GM21723 (cell line): ENCODE measurements around the gene SPINK6.

Experiments
- ATAC-seq: cut with Tn5 transposase; IDR thresholded peaks from one replicate; pipeline ENCODE4 v1.9.1; 2021; ENCODE audit warnings: mild to moderate bottlenecking, moderate library complexity; ENCODE audit not compliant: unreplicated experiment

The SPINK6 gene

DNA sequence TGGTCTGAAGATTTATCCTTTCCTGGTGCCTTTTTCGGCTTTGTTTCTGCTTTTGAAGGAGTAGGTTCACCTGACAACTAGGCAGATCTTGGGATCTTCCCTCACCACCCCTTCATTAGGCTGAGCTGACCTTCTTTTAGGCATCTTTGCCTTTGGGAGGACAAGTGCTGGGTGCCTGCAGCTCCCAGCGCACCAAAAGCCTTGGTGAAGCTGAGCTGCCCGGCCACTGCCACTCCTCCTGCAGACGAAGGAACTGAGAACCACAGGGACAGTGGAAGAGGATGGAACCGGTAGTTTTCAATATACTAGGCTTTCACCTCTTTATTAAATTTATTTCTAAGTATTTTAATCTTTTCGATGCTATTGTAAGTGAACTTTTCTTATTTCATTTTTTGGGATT lies 18.7 kb downstream of the SPINK6 start:
- ATAC-seq, result no peak

DNA sequence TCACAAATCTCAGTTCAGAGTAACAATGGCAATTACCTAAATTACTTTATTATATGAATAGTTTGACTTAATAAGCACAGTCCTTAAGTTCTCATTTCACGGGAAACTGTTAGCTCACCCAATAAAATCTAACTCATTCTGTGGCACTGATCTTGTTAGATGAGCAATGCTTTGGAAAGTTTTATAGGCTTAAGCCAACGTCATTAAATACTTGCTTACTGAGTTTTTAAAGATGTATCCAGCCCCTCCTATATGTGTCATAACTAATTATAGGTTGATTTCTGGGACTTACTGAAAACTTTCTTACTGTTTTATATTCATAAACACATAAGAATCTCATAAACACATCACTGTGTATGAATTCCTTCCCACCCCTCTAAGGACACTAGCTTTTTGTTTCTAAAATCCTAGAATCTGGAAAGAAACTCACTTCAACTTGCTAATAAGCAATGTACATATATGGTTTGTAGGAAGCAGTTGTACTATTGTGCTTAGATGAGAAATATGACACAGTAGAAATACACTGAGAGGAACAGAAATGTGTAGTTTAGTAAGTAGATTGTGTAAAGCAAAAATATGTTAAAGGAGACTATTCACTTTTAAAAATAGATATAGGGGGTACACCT lies 21.4 kb downstream of the SPINK6 start:
- no peak for ATAC-seq

DNA sequence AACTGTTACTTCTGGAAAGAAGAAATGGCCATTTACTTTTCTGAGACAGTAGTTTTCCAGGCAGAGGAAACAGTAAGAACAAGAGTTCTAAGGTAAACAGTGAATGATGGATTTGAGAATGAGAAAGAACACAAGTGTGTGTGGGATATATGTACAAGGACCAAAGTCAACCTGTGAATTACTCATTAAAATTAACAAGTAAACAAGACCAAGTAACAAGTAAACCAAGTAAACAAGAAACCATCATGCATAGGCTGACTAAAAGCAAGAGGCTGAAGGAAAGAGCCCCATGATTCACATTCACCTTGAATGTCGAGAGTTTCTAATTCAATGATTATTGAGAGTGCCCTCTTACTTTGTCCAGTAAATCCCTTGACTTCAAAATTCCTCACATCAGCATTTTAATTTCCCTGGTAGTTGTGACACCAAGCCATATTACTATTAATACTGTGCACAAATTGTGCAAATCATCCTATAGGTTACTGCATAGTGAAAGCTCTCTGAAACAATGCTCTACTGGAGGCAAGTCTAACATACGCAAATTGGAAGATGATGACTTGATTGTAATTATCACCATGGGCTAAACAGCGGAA lies 25.6 kb downstream of the SPINK6 start:
- no peak for ATAC-seq

DNA sequence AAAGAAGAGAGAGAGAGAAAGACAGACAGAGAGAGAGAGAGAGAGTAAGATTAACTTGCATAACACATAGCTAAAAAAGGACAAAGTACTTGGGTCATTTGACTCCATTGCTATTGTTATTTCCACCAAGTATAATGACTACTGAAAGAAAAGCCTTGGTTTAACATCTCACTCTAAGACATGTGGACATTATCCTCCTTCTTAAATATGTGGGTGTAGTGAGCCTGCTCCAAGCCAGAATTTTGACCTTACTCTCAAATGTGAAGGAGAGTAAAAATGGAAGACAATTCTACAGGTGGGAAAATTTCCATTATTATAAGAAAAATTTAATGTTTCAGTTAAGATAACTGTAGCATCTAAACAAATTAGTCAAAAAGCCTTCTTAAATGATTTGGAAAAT lies 27.0 kb downstream of the SPINK6 start:
- no peak for ATAC-seq

DNA sequence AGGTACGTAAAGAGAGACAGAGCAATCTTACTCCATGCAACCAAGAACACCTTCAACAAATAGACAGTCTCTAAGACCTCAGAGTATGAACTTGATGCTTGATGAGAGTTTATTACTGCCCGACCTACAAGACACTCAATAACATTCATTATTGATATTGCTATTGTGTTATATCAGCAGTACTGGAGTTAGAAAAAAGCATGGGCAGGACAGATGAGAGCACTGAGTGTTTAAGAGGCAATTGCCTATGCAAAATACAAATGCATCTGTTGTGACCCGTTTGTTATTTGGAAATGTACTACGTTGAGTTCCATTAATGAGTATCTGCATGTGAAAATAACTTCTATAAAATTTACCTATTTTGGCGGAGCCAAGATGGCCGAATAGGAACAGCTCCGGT lies 27.4 kb downstream of the SPINK6 start:
- no peak for ATAC-seq

DNA sequence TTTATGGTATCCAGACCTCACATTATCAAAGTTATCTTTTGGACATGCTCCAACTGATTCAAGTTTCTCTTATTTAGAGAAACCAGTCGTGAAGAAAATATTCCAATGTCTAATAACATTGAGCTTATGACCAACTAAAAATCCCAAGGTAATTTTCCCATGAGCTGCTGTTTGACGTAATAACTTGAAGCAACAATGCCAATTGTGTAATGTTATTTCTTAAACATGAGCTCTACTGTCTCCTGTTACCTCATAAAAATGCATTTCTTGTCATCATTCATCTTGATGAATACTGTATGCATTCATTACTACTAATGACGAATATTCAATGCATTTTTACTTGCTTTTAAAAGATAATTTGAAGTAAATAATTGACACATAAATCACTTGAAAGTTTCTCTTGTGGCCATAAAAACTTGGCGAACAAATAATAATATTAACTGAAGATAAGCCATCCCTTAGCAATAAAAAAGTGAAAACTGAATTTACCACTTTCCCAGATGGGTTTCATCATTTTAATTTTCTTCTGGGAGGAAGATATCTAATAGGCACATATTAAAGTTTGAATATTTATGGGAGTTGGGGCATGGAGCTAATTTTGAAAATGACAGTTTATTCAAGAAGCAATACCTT lies 35.1 kb downstream of the SPINK6 start:
- no peak for ATAC-seq

DNA sequence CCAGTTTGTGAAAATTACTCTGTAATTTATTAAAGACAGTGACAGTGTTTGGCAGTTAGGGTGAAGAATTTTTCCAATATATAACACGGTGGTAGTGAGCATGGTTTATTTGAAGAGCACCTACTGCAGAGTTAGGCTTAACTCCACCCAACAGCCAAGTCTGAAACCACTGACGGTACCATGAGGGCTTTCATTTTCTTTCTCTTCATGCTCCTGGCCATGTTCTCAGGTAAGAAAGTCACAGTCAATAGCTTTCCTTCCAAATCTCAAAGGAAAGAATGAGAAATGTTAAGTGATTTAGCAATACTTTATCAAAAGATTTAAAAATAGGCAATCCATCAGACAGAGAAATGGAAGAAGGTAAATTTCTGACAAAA lies 35.6 kb downstream of the SPINK6 start, which contains the start of gene MARCOL:
MARCOL (plus strand) TSS at position 108 of the 377 bp plus-strand sequence; CDS start at position 181, 73 bp downstream.
- ATAC-seq, result no peak

DNA sequence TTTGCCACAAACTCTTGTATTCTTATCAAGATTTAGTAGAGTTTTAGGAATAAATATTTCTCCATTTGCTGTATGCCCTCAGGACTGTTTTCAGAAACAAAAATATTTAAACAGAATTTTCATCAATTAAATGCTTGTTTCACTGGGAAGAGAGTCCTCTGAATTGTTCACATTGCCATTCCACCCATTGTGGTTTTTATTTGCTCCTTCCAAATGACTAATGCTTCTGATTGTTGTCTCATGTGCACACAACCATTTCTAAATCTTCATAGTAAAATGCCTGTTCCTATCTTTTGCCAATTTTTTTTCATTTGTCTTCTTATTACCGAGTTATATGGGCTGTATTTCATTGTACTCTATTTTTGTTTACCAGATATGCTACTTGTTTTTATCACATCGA lies 46.1 kb downstream of the SPINK6 start:
- no peak for ATAC-seq

DNA sequence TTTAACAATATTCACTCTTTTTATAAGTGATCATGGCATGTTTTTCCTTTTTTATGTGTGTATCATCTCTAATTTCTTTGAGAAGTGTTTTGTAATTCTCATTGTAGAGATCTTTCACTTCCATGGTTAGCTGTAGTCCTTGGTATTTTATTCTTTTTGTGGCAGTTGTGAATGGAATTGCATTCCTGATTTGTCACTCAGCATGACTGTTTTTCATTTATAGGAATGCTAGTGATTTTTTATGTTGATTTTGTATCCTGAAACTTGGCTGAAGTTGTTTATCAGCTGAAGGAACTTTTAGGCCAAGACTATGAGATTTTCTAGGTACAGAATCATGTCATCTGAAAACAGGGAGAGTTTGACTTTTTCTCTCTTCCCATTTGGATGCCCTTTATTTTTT lies 52.6 kb downstream of the SPINK6 start:
- ATAC-seq, result no peak

DNA sequence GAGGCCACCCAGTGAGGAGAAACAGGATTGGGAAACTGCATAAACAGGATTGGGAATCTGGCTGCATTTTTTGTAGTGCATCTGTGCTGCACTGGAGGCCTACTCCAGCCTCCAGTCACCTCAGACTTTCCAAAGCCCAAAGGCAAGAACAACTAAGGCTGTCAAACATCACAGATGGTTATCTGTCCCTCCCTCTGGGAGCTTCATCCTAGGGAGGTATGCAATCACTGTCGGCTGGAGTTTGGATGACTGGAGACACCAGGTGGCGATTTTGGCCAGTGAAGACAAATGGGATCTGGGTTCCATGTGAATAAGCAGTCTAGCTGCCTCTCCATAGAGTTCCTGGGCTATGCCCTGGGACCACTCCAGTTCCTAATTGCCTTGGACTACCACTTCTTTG lies 56.4 kb downstream of the SPINK6 start:
- no peak for ATAC-seq

DNA sequence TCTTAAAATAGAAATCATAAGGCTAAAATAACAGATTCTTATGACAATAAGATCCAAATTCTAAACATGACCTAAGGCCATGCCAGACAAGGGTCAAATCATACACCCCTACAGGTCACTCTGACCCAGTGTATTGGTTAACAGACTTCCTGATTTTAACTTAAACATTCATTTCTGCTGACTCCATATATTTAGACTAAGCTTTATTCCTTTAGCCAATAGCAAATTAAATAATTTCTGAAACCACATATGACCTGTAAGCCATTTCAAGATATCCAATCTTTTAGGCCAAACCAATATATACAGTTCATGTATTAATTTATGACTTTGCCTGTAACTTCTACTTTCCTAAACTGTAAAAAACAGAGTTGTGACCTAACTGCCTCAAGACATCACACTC lies 58.4 kb downstream of the SPINK6 start:
- ATAC-seq, result no peak
